Neuronal stem cell (in vitro differentiated cells): ENCODE data around the gene C12orf60.

Experiments used
- DNase-seq: peaks from one replicate; pipeline ENCODE4 v3.0.0-alpha.2; 2013; ENCODE audit warnings: low spot score
- H2AFZ ChIP-seq: one replicate; pipeline ENCODE4 v1.6.1; 2013; ENCODE audit warnings: mild to moderate bottlenecking, low read length, inconsistent platforms
- H2AK5ac ChIP-seq: 2 replicates; pipeline ENCODE4 v1.6.1; 2013; ENCODE audit warnings: low read depth, mild to moderate bottlenecking, inconsistent platforms, low read length, moderate library complexity, mixed read lengths
- H2BK120ac ChIP-seq: 2 replicates; pipeline ENCODE4 v1.6.1; 2013; ENCODE audit warnings: low read depth, mild to moderate bottlenecking, inconsistent platforms, low read length, moderate library complexity, mixed read lengths
- H2BK12ac ChIP-seq: one replicate; pipeline ENCODE4 v1.6.1; 2013; ENCODE audit warnings: low read length, inconsistent platforms
- H2BK15ac ChIP-seq: 2 replicates; pipeline ENCODE4 v1.6.1; 2013; ENCODE audit warnings: mild to moderate bottlenecking, low read length, inconsistent platforms, mixed read lengths
- H2BK5ac ChIP-seq: one replicate; pipeline ENCODE4 v1.6.1; 2013; ENCODE audit warnings: inconsistent platforms, mild to moderate bottlenecking, low read length, moderate library complexity
- H3K14ac ChIP-seq: one replicate; pipeline ENCODE4 v1.6.1; 2013; ENCODE audit warnings: low read length, inconsistent platforms
- H3K18ac ChIP-seq: 2 replicates; pipeline ENCODE4 v1.6.1; 2013; ENCODE audit warnings: low read length, inconsistent platforms
- H3K23ac ChIP-seq: 2 replicates; pipeline ENCODE4 v1.6.1; 2013; ENCODE audit warnings: low read depth, mild to moderate bottlenecking, mixed read lengths, low read length, inconsistent platforms; ENCODE audit not compliant: poor library complexity
- H3K27ac ChIP-seq: replicated peaks from 3 replicates; pipeline ENCODE4 v1.5.1; 2013; ENCODE audit warnings: low read length, inconsistent platforms
- H3K27me3 ChIP-seq, 3 experiments: 2 replicates each; pipeline ENCODE4 v1.6.1; 2013; ENCODE audit warnings: low read length in 3 of 3, mild to moderate bottlenecking in 2 of 3, inconsistent platforms in 1 of 3, low read depth in 1 of 3, mixed read lengths in 1 of 3, moderate library complexity in 1 of 3; ENCODE audit not compliant: control insufficient read depth in 3 of 3, insufficient read depth in 3 of 3
- H3K36me3 ChIP-seq, 2 donors: replicated peaks in 1 of 2; 2 replicates each; pipeline ENCODE4 v1.6.1; 2013; ENCODE audit warnings: low read length in 2 of 2; ENCODE audit not compliant: control insufficient read depth in 2 of 2, insufficient read depth in 2 of 2
- H3K4ac ChIP-seq: 2 replicates; pipeline ENCODE4 v1.6.1; 2013; ENCODE audit warnings: inconsistent platforms, mild to moderate bottlenecking, low read length, moderate library complexity
- H3K4me1 ChIP-seq, 2 donors: 1 replicate in 1 of 2; 2 replicates in 1 of 2; pipeline ENCODE4 v1.6.1; 2013; ENCODE audit warnings: low read length in 2 of 2, low read depth in 1 of 2; ENCODE audit not compliant: control insufficient read depth in 2 of 2, insufficient read depth in 1 of 2
- H3K4me2 ChIP-seq: one replicate; pipeline ENCODE4 v1.6.1; 2013; ENCODE audit warnings: mild to moderate bottlenecking, low read length, inconsistent platforms; ENCODE audit not compliant: insufficient read depth, poor library complexity, severe bottlenecking
- H3K4me3 ChIP-seq, 2 donors: 2 replicates each; pipeline ENCODE4 v1.5.1; 2013; ENCODE audit warnings: low read length in 2 of 2, mild to moderate bottlenecking in 2 of 2, inconsistent platforms in 1 of 2, moderate library complexity in 1 of 2
- H3K79me1 ChIP-seq: one replicate; pipeline ENCODE4 v1.6.1; 2013; ENCODE audit warnings: low read depth, mild to moderate bottlenecking, inconsistent platforms, low read length, moderate library complexity
- H3K9ac ChIP-seq: one replicate; pipeline ENCODE4 v1.6.1; 2013; ENCODE audit warnings: mild to moderate bottlenecking, low read depth, low read length, inconsistent platforms; ENCODE audit not compliant: poor library complexity
- H3K9me3 ChIP-seq, 2 donors: replicated peaks in 1 of 2; 2 replicates each; pipeline versions ENCODE3 to v1.6.1; 2013; ENCODE audit warnings: low read length in 2 of 2, mild to moderate bottlenecking in 2 of 2, inconsistent platforms in 1 of 2, low read depth in 1 of 2, mixed read lengths in 1 of 2, moderate library complexity in 1 of 2; ENCODE audit not compliant: control insufficient read depth in 2 of 2, insufficient read depth in 1 of 2
- H4K8ac ChIP-seq: one replicate; pipeline ENCODE4 v1.6.1; 2013; ENCODE audit warnings: low read depth, mild to moderate bottlenecking, inconsistent platforms, low read length, moderate library complexity
- H4K91ac ChIP-seq: one replicate; pipeline ENCODE4 v1.6.1; 2013; ENCODE audit warnings: low read length, low read depth, mild to moderate bottlenecking, inconsistent platforms; ENCODE audit not compliant: poor library complexity
- WGBS, 2 donors: extraction: QIAGEN DNeasy Blood & Tissue Kit; methylation state at CpG; one replicate each; pipeline ENCODE4 v1.1.7; 2013; ENCODE audit warnings: missing lambda C conversion rate in 2 of 2, mixed read lengths in 1 of 2; ENCODE audit not compliant: insufficient read length in 2 of 2, insufficient replicate concordance in 1 of 2; ENCODE audit errors: extremely low coverage in 2 of 2; 5-methylcytosine and 5-hydroxymethylcytosine counted together

Gene C12orf60

GRCh38 chr12:14824012-14824634 is 20.7 kb downstream of the C12orf60 start:
- Histone ChIP-seq H2BK5ac (no peak overlapping the region), H3K4ac (no peak overlapping the region), H3K23ac (no peak overlapping the region), H3K27ac (no peak overlapping the region), H3K36me3 (no peaks in the 10 kb centered on the region), H2AK5ac (no peak overlapping the region), H2AFZ (no peak overlapping the region), H3K9me3 (no peaks in the 10 kb centered on the region), H4K8ac (no peak overlapping the region), H3K18ac (no peak overlapping the region), H3K4me3 (no peak overlapping the region), H3K9ac (no peak overlapping the region), H3K4me1 (peaks cover 0 to 1% of the 10 kb centered on the region in 2 donors), H2BK12ac (no peak overlapping the region), H3K4me2 (no peak overlapping the region), H3K27me3 (no peaks in the 10 kb centered on the region), H3K79me1 (no peaks in the 10 kb centered on the region), H2BK15ac (no peak overlapping the region), H4K91ac (no peak overlapping the region), H2BK120ac (no peak overlapping the region), H3K14ac (no peak overlapping the region)
- WGBS, 2 donors: no CpG with 5 or more reads among the region's 1 CpG
- DNase-seq: no peak

DNA sequence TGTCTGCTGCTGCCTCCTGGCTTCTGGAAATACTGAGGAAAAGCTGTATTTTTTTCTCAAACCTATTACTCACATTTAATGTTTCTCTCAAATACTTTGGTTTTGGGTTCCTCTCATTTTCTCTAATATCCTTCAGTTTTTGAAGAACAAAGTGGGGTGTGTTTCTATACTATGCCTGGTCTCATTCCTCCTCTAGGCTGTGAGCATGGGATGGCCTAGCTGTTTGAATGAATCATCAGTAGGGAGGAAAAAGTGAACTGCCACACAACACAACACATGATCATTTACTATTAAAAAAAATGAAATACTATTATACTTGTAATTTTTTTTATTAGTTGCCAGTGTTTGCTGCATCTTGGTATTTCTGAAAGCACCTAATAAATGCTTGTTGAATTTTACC is 21.8 kb downstream of the C12orf60 start:
- H2AK5ac ChIP-seq: no peak overlapping the region
- H3K79me1 ChIP-seq: no peaks in the 10 kb centered on the region
- no peaks in the 10 kb centered on the region for H3K36me3 ChIP-seq
- H3K4ac ChIP-seq: no peak overlapping the region
- H4K8ac ChIP-seq: no peak overlapping the region
- no peak overlapping the region for H3K23ac ChIP-seq
- H3K27ac ChIP-seq: no peak overlapping the region
- no peak overlapping the region for H3K4me2 ChIP-seq
- no peak overlapping the region for H2BK12ac ChIP-seq
- no peaks in the 10 kb centered on the region for H3K27me3 ChIP-seq
- H3K18ac ChIP-seq: no peak overlapping the region
- H3K14ac ChIP-seq: no peak overlapping the region
- H3K4me1 ChIP-seq: peaks cover 0 to 1% of the 10 kb centered on the region in 2 donors
- H2BK15ac ChIP-seq: no peak overlapping the region
- H3K9me3 ChIP-seq: no peaks in the 10 kb centered on the region
- H3K9ac ChIP-seq: no peak overlapping the region
- H2BK120ac ChIP-seq: no peak overlapping the region
- no peak overlapping the region for H2BK5ac ChIP-seq
- H2AFZ ChIP-seq: no peak overlapping the region
- H4K91ac ChIP-seq: no peak overlapping the region
- DNase-seq: no peak
- H3K4me3 ChIP-seq: no peak overlapping the region

GRCh38 chr12:14826491-14826890 is 23.0 kb downstream of the C12orf60 start:
- no peaks in the 10 kb centered on the region for H3K36me3 ChIP-seq
- peaks cover 0 to 1% of the 10 kb centered on the region in 2 donors for H3K4me1 ChIP-seq
- no peaks in the 10 kb centered on the region for H3K9me3 ChIP-seq
- no peak overlapping the region for H4K91ac ChIP-seq
- no peak overlapping the region for H2AK5ac ChIP-seq
- H2BK5ac ChIP-seq: no peak overlapping the region
- H2BK15ac ChIP-seq: no peak overlapping the region
- H3K14ac ChIP-seq: no peak overlapping the region
- no peak overlapping the region for H3K23ac ChIP-seq
- H2BK120ac ChIP-seq: no peak overlapping the region
- H3K79me1 ChIP-seq: no peaks in the 10 kb centered on the region
- DNase-seq: no peak
- H3K18ac ChIP-seq: no peak overlapping the region
- no peak overlapping the region for H3K4me2 ChIP-seq
- H3K4ac ChIP-seq: no peak overlapping the region
- H2BK12ac ChIP-seq: no peak overlapping the region
- no peak overlapping the region for H2AFZ ChIP-seq
- H3K4me3 ChIP-seq: no peak overlapping the region
- no peak overlapping the region for H3K27ac ChIP-seq
- no peaks in the 10 kb centered on the region for H3K27me3 ChIP-seq
- H4K8ac ChIP-seq: no peak overlapping the region
- H3K9ac ChIP-seq: no peak overlapping the region
- no CpG with 5 or more reads among the region's 5 CpGs for WGBS, 2 donors

DNA sequence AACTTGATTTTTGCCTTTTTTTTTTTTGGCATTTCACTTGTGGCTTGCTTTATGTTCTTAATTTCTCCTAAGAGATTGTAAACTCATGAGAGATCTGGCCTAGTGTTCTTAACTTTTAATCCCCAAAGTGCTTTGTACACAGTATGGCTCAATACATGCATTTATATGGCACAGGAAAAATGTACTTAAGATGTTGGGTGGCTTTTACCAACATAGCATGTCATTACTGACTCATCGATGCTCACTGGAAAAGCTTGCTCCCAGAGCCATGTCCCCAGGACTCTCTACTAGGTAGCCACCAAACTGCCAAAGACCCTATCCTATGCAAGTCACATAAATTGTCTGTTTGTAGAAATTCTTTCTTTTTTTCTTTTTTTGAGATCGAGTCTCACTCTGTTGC is 23.6 kb downstream of the C12orf60 start:
- H3K79me1 ChIP-seq: no peaks in the 10 kb centered on the region
- no peak overlapping the region for H2BK12ac ChIP-seq
- H2BK15ac ChIP-seq: no peak overlapping the region
- no peak overlapping the region for H2BK5ac ChIP-seq
- H3K23ac ChIP-seq: no peak overlapping the region
- H3K9me3 ChIP-seq: no peaks in the 10 kb centered on the region
- H3K4ac ChIP-seq: no peak overlapping the region
- no peak overlapping the region for H3K14ac ChIP-seq
- no peak overlapping the region for H3K4me3 ChIP-seq
- no peaks in the 10 kb centered on the region for H3K36me3 ChIP-seq
- DNase-seq: no peak
- H4K91ac ChIP-seq: no peak overlapping the region
- H2AK5ac ChIP-seq: no peak overlapping the region
- H3K18ac ChIP-seq: no peak overlapping the region
- no peak overlapping the region for H3K4me2 ChIP-seq
- no peak overlapping the region for H2AFZ ChIP-seq
- H3K27ac ChIP-seq: no peak overlapping the region
- H3K27me3 ChIP-seq: no peaks in the 10 kb centered on the region
- no peaks in the 10 kb centered on the region for H3K4me1 ChIP-seq
- no peak overlapping the region for H3K9ac ChIP-seq
- no peak overlapping the region for H2BK120ac ChIP-seq
- WGBS, 2 donors: no CpG with 5 or more reads among the region's 2 CpGs
- no peak overlapping the region for H4K8ac ChIP-seq
